Panc1 (cell line): ENCODE measurements around the gene ZBTB40. TPM values are rescaled to one million over a fixed set of nuclear protein-coding genes. Genes with fewer than 3 reads are reported as not detected.

ENCODE experiments used
- ATAC-seq: fragments of 200-7000 bp; cut with Tn5 transposase; 2 replicates; pipeline ENCODE4 v1.9.1; 2020; ENCODE audit warnings: mild to moderate bottlenecking, moderate library complexity
- BruUV-seq: library from RNA; stranded (reverse); fragments of 400-500 nt; replicated peaks from 2 replicates; lab custom pipeline; 2021; lab: Mats Ljungman, UMichigan
- CTCF ChIA-PET: fragments of 300-600 bp; sonication (Branson Sonifier 250); formaldehyde crosslinking; loops from one replicate; lab custom pipeline; 2022; ENCODE audit warnings: antibody characterized with exemption; lab: Charles Lee
- POLR2A ChIA-PET: fragments of 300-600 bp; sonication (Branson Sonifier 250); formaldehyde crosslinking; loops from one replicate; lab custom pipeline; 2022; ENCODE audit warnings: antibody characterized with exemption; lab: Charles Lee
- DNase-seq: peaks from one replicate; pipeline ENCODE4 v3.0.0-alpha.2; 2010; ENCODE audit warnings: low read depth, low spot score
- H3K27ac ChIP-seq: 2 replicates; pipeline ENCODE4 v1.5.1; 2011; ENCODE audit warnings: mild to moderate bottlenecking, low read length, inconsistent platforms
- H3K27me3 ChIP-seq: fragments of 200-500 bp; sonication (Bioruptor generic); 2 replicates; pipeline ENCODE4 v1.6.0; 2014; ENCODE audit warnings: low read length, inconsistent platforms; ENCODE audit not compliant: control insufficient read depth, insufficient read depth
- H3K36me3 ChIP-seq: fragments of 200-500 bp; sonication (Bioruptor generic); 2 replicates; pipeline ENCODE4 v1.5.1; 2014; ENCODE audit warnings: inconsistent platforms, mild to moderate bottlenecking, low read length, moderate library complexity; ENCODE audit not compliant: control insufficient read depth, insufficient read depth
- H3K4me1 ChIP-seq: 2 replicates; pipeline ENCODE4 v1.5.1; 2011; ENCODE audit warnings: inconsistent platforms, mild to moderate bottlenecking, low read length, moderate library complexity; ENCODE audit not compliant: control insufficient read depth, insufficient read depth
- H3K4me3 ChIP-seq, 2 experiments: 2 replicates each; pipeline ENCODE4 v1.5.1; 2011 to 2012; ENCODE audit warnings: low read depth in 2 of 2, low read length in 2 of 2, mild to moderate bottlenecking in 2 of 2, inconsistent platforms in 1 of 2, moderate library complexity in 1 of 2
- H3K9me3 ChIP-seq: fragments of 200-500 bp; sonication (Bioruptor generic); 2 replicates; pipeline ENCODE4 v1.5.1; 2014; ENCODE audit warnings: low read depth, mild to moderate bottlenecking, inconsistent platforms, low read length, moderate library complexity; ENCODE audit not compliant: control insufficient read depth, insufficient read depth
- CTCF ChIP-seq: fragments of 450-650 bp; IDR thresholded peaks from 2 replicates; pipeline ENCODE4 v1.5.1; 2017; ENCODE audit warnings: mild to moderate bottlenecking
- POLR2AphosphoS5 ChIP-seq: IDR thresholded peaks from 2 replicates; pipeline ENCODE4 v1.6.1; 2012; ENCODE audit warnings: mild to moderate bottlenecking, low read depth, low read length, moderate library complexity
- REST ChIP-seq, 2 experiments: IDR thresholded peaks; 2 replicates each; pipeline ENCODE4 v1.6.1; 2011 to 2012; ENCODE audit warnings: low read depth in 2 of 2, control low read depth in 1 of 2, low read length in 1 of 2, mild to moderate bottlenecking in 1 of 2, moderate library complexity in 1 of 2; ENCODE audit not compliant: insufficient read depth in 1 of 2
- SIN3A ChIP-seq: IDR thresholded peaks from 2 replicates; pipeline ENCODE4 v1.6.1; 2012; ENCODE audit warnings: low read depth, mild to moderate bottlenecking, low read length, moderate library complexity, borderline replicate concordance; ENCODE audit not compliant: insufficient read depth
- TCF7L2 ChIP-seq: IDR thresholded peaks from 2 replicates; pipeline ENCODE4 v1.6.1; 2011; ENCODE audit warnings: mild to moderate bottlenecking, low read depth, low read length, inconsistent platforms
- in situ Hi-C: cut with HindIII; loops from 2 replicates; pipeline ENCODE4 v1.10.0; 2016; ENCODE audit warnings: low sequenced_read_pairs, low pct_unique_long_range_greater_than_20kb
- intact Hi-C: fragments of 100-400 bp; cut with micrococcal nuclease; formaldehyde crosslinking; loops from one replicate; pipeline ENCODE4 v1.10.0; 2022; ENCODE audit not compliant: unreplicated experiment
- total RNA-seq: library from RNA; stranded (reverse); gene quantifications from one replicate; pipeline ENCODE4 v1.2.1, GENCODE V29; 2021; ENCODE audit not compliant: unreplicated experiment

The ZBTB40 gene
- total RNA-seq, 1 experiment from 2014 or later = 24.3 TPM

- no TSS peak for BruUV-seq
- Histone ChIP-seq H3K27ac (no peak overlapping the region), H3K4me3 (no peak overlapping the region), H3K4me1 (no peaks in the 10 kb centered on the region), H3K9me3 (no peaks in the 10 kb centered on the region), H3K27me3 (peaks cover 9% of the 10 kb centered on the region), H3K36me3 (no peaks in the 10 kb centered on the region)
- TF ChIP-seq TCF7L2 (no peak), POLR2AphosphoS5 (no peak), SIN3A (no peak), REST (IDR thresholded peaks at IDR 0.05; ENCODE audit: insufficient read depth in 1 of 2, low read depth in 2 of 2, low read length in 1 of 2) (no peak), CTCF (no peak)
- DNase-seq (no peak), ATAC-seq (no peak)
- intact Hi-C loops (no loop called here), in situ Hi-C loops (no loop called here)
- ChIA-PET POLR2A (no interaction called here), CTCF (no interaction called here)
Measured at GRCh38 chr1:22572818-22573217, 121.2 kb downstream of the ZBTB40 start.

- ChIA-PET POLR2A (no interaction called here), CTCF (no interaction called here)
- no peaks in the 10 kb centered on the region for H3K4me1 ChIP-seq
- in situ Hi-C loops = no loop called here
- no peak overlapping the region for H3K27ac ChIP-seq
- no peaks in the 10 kb centered on the region for H3K9me3 ChIP-seq
- ATAC-seq (no peak), DNase-seq (no peak)
- no peak for TF ChIP-seq SIN3A
- no peak for TF ChIP-seq TCF7L2
- TF ChIP-seq REST (IDR thresholded peaks at IDR 0.05; ENCODE audit: insufficient read depth in 1 of 2, low read depth in 2 of 2, low read length in 1 of 2) = no peak
- no peak for TF ChIP-seq POLR2AphosphoS5
- no peak for TF ChIP-seq CTCF
- no peaks in the 10 kb centered on the region for H3K36me3 ChIP-seq
- intact Hi-C loops = no loop called here
- peaks cover 9% of the 10 kb centered on the region for H3K27me3 ChIP-seq
- no TSS peak for BruUV-seq
- no peak overlapping the region for H3K4me3 ChIP-seq
Measured at GRCh38 chr1:22573237-22573636, 121.6 kb downstream of the ZBTB40 start.
